HL-60 (cell line): ENCODE measurements around the gene LSAMP.

Experiments
- CTCF ChIP-seq: IDR thresholded peaks from one replicate; pipeline ENCODE4 v1.5.1; 2011; ENCODE audit warnings: low read length, control low read depth, inconsistent platforms; ENCODE audit not compliant: insufficient read depth
- POLR2AphosphoS5 ChIP-seq: IDR thresholded peaks from 2 replicates; pipeline ENCODE4 v1.6.1; 2012; ENCODE audit warnings: low read depth
- SPI1 ChIP-seq: IDR thresholded peaks from 2 replicates; pipeline ENCODE4 v1.6.1; 2012; ENCODE audit warnings: low read depth, mild to moderate bottlenecking, borderline replicate concordance

- TF ChIP-seq SPI1: no peak
- TF ChIP-seq POLR2AphosphoS5: no peak
- TF ChIP-seq CTCF: no peak
Observed at GRCh38 chr3:116020989-116021388, 424.3 kb downstream of the LSAMP start.
